Caco-2 (cell line): Measurements from ENCODE around the gene IL17C. TPM values are rescaled to one million over a fixed set of nuclear protein-coding genes. Genes with fewer than 3 reads are reported as not detected.

Experiments used
- Bru-seq: library from RNA; stranded (reverse); fragments of 400-500 nt; gene quantifications from one replicate; lab custom pipeline; 2021; lab: Mats Ljungman, UMichigan
- BruChase-seq, 2 experiments: library from RNA; stranded (reverse); fragments of 400-500 nt; gene quantifications; one replicate each; lab custom pipeline; 2021; lab: Mats Ljungman, UMichigan
- BruUV-seq: library from RNA; stranded (reverse); fragments of 400-500 nt; replicated peaks from 2 replicates; lab custom pipeline; 2021; lab: Mats Ljungman, UMichigan
- CTCF ChIA-PET: fragments of 300-600 bp; sonication (Branson Sonifier 250); formaldehyde crosslinking; loops from one replicate; lab custom pipeline; 2022; ENCODE audit warnings: antibody characterized with exemption; lab: Charles Lee
- POLR2A ChIA-PET: fragments of 300-600 bp; sonication (Branson Sonifier 250); formaldehyde crosslinking; loops from one replicate; lab custom pipeline; 2022; ENCODE audit warnings: antibody characterized with exemption; lab: Charles Lee
- DNase-seq, 2 experiments: peaks; one replicate each; pipeline versions ENCODE4 v3.0.0 to v3.0.0-alpha.2; 2020 to 2022
- H3K27me3 ChIP-seq: replicated peaks from 2 replicates; pipeline ENCODE4 v1.6.0; 2011; ENCODE audit warnings: low read length; ENCODE audit not compliant: control insufficient read depth, insufficient read depth
- H3K36me3 ChIP-seq: 2 replicates; pipeline ENCODE4 v1.5.1; 2011; ENCODE audit warnings: low read length; ENCODE audit not compliant: control insufficient read depth, insufficient read depth
- H3K4me1 ChIP-seq: fragments of 250-450 bp; sonication (Bioruptor Pico); 2 replicates; pipeline ENCODE4 v1.5.1; 2020; ENCODE audit warnings: mild to moderate bottlenecking
- H3K4me3 ChIP-seq: 2 replicates; pipeline ENCODE4 v1.5.1; 2011; ENCODE audit warnings: low read depth, mild to moderate bottlenecking, control low read depth, low read length
- H3K9me3 ChIP-seq: fragments of 250-450 bp; sonication (Bioruptor Pico); 2 replicates; pipeline ENCODE4 v1.5.1; 2020; ENCODE audit warnings: mild to moderate bottlenecking, moderate library complexity
- H3K27ac Mint-ChIP-seq: one replicate; pipeline ENCODE4 v1.8.0; 2022; ENCODE audit warnings: mixed read lengths; ENCODE audit not compliant: unreplicated experiment
- H3K27me3 Mint-ChIP-seq: one replicate; pipeline ENCODE4 v1.8.0; 2022; ENCODE audit warnings: mixed read lengths; ENCODE audit not compliant: insufficient read depth, unreplicated experiment
- H3K36me3 Mint-ChIP-seq: one replicate; pipeline ENCODE4 v1.8.0; 2022; ENCODE audit warnings: mild to moderate bottlenecking, mixed read lengths; ENCODE audit not compliant: insufficient read depth, unreplicated experiment
- H3K4me1 Mint-ChIP-seq: one replicate; pipeline ENCODE4 v1.8.0; 2022; ENCODE audit warnings: low read depth, mixed read lengths; ENCODE audit not compliant: unreplicated experiment
- H3K4me3 Mint-ChIP-seq: one replicate; pipeline ENCODE4 v1.8.0; 2022; ENCODE audit warnings: mild to moderate bottlenecking, moderate library complexity, mixed read lengths; ENCODE audit not compliant: unreplicated experiment
- H3K9me3 Mint-ChIP-seq: one replicate; pipeline ENCODE4 v1.8.0; 2022; ENCODE audit warnings: mixed read lengths; ENCODE audit not compliant: unreplicated experiment
- CTCF ChIP-seq, 2 experiments: fragments of 200-600 bp in 1 of 2; IDR thresholded peaks; 1 replicate in 1 of 2; 2 replicates in 1 of 2; pipeline versions ENCODE4 v1.5.1 to v1.8.0; 2011 to 2022; ENCODE audit warnings: antibody characterized with exemption in 1 of 2, control low read depth in 1 of 2, inconsistent platforms in 1 of 2, low read depth in 1 of 2, low read length in 1 of 2, mild to moderate bottlenecking in 1 of 2, moderate library complexity in 1 of 2; ENCODE audit not compliant: insufficient read depth in 1 of 2, severe bottlenecking in 1 of 2, unreplicated experiment in 1 of 2
- intact Hi-C: fragments of 100-400 bp; cut with micrococcal nuclease; formaldehyde crosslinking; loops from one replicate; pipeline ENCODE4 v1.10.0; 2022; ENCODE audit not compliant: unreplicated experiment
- long read RNA-seq: library from polyadenylated mRNA; stranded (forward); transcript quantifications from one replicate; pipeline ENCODE4 v2.0.0, GENCODE V29; 2022
- total RNA-seq: library from RNA; stranded (reverse); gene quantifications from 2 replicates; pipeline ENCODE4 v1.2.3, GENCODE V29; 2022

The IL17C gene
- not detected in 2 replicates for total RNA-seq
- percentile 12 among the genes with signal in this experiment for Bru-seq, nascent RNA
- not detected for BruChase-seq, experiment 1, labeled RNA remaining after a 2-hour chase
- BruChase-seq, experiment 2, labeled RNA remaining after a 6-hour chase, result percentile 24 among the genes with signal in this experiment
- long read RNA-seq, result 0 reads

- Mint-ChIP-seq H3K27me3 (no peaks in the 10 kb centered on the region), H3K4me1 (no peaks in the 10 kb centered on the region), H3K4me3 (no peak within 1 kb of the TSS), H3K9me3 (no peaks in the 10 kb centered on the region), H3K36me3 (peaks cover 68% of the 10 kb centered on the region), H3K27ac (peak within 1 kb of the TSS; percentile 26)
- ChIA-PET POLR2A (interaction anchor here (0.6 kb wide), 1 partner anchor 79 kb away, joined by 3 read pairs; no protein-coding TSS in a partner anchor), CTCF (interaction anchor here (0.6 to 1.2 kb wide), 2 partner anchors 46 to 99 kb away, joined by 3 read pairs; no protein-coding TSS in a partner anchor)
- no TSS peak for BruUV-seq
- no peaks in the 10 kb centered on the region for H3K9me3 ChIP-seq
- no peaks in the 10 kb centered on the region for H3K27me3 ChIP-seq
- no peak within 1 kb of the TSS for H3K4me3 ChIP-seq
- H3K4me1 ChIP-seq, result peaks cover 12% of the 10 kb centered on the region; the same call in 1 of the 2 replicates
- no peak for TF ChIP-seq CTCF (IDR thresholded peaks at IDR 0.05; ENCODE audit: insufficient read depth in 1 of 2, low read depth in 1 of 2, low read length in 1 of 2, severe bottlenecking in 1 of 2, unreplicated experiment in 1 of 2)
- DNase-seq, result peak in 1 of 2 experiments; percentile 37
- intact Hi-C loops, result no loop called here
- no peaks in the 10 kb centered on the region for H3K36me3 ChIP-seq
These were observed at the start of gene IL17C for GRCh38 chr16:88638323-88639230. Gene IL17C (plus strand): TSS chr16:88638572. CDS start chr16:88638642, 70 bp downstream.

GRCh38 chr16:88588754-88589153 is 49.6 kb upstream of the IL17C start:
- Mint-ChIP-seq H3K4me1 (no peaks in the 10 kb centered on the region), H3K4me3 (no peak overlapping the region), H3K27me3 (no peaks in the 10 kb centered on the region), H3K9me3 (no peaks in the 10 kb centered on the region), H3K36me3 (peaks cover 76% of the 10 kb centered on the region), H3K27ac (no peak overlapping the region)
- TF ChIP-seq CTCF (IDR thresholded peaks at IDR 0.05; ENCODE audit: insufficient read depth in 1 of 2, low read depth in 1 of 2, low read length in 1 of 2, severe bottlenecking in 1 of 2, unreplicated experiment in 1 of 2), result no peak
- no TSS peak for BruUV-seq
- H3K4me3 ChIP-seq, result no peak overlapping the region
- no peaks in the 10 kb centered on the region for H3K27me3 ChIP-seq
- intact Hi-C loops, result no loop called here
- no peak for DNase-seq
- CTCF ChIA-PET, result no interaction called here
- H3K4me1 ChIP-seq, result no peaks in the 10 kb centered on the region
- no peaks in the 10 kb centered on the region for H3K9me3 ChIP-seq
- POLR2A ChIA-PET, result interaction anchor here (0.6 kb wide), 1 partner anchor 118 kb away, joined by 3 read pairs; no protein-coding TSS in a partner anchor
- peaks cover 4% of the 10 kb centered on the region for H3K36me3 ChIP-seq

GRCh38 chr16:88589441-88589840 is 48.9 kb upstream of the IL17C start:
- Mint-ChIP-seq H3K4me1 (no peaks in the 10 kb centered on the region), H3K9me3 (no peaks in the 10 kb centered on the region), H3K36me3 (peaks cover 80% of the 10 kb centered on the region), H3K4me3 (no peak overlapping the region), H3K27ac (no peak overlapping the region), H3K27me3 (no peaks in the 10 kb centered on the region)
- no peak overlapping the region for H3K4me3 ChIP-seq
- TSS peak; percentile 10 for BruUV-seq
- H3K4me1 ChIP-seq, result no peaks in the 10 kb centered on the region
- POLR2A ChIA-PET, result no interaction called here
- CTCF ChIA-PET, result no interaction called here
- H3K27me3 ChIP-seq, result no peaks in the 10 kb centered on the region
- DNase-seq, result no peak
- no peak for TF ChIP-seq CTCF (IDR thresholded peaks at IDR 0.05; ENCODE audit: insufficient read depth in 1 of 2, low read depth in 1 of 2, low read length in 1 of 2, severe bottlenecking in 1 of 2, unreplicated experiment in 1 of 2)
- intact Hi-C loops, result no loop called here
- no peaks in the 10 kb centered on the region for H3K9me3 ChIP-seq
- peaks cover 4% of the 10 kb centered on the region for H3K36me3 ChIP-seq
